Activated CD8-positive, alpha-beta T cell treated with anti-CD3 and anti-CD28 coated beads, Interleukin-2, amount 10 ng/mL, durations not matched to agents 7 days and 5 days (primary cell): ENCODE data around the gene LRRC45. TPM values are rescaled to one million over a fixed set of nuclear protein-coding genes. Genes with fewer than 3 reads are reported as not detected.
"Not testable (repeated sequence)": the region's sequence is repeated elsewhere in the genome, so short reads cannot be mapped to it uniquely, and the experiment has no call there.

ENCODE experiments used
- ATAC-seq: fragments of 150-1000 bp; cut with Tn5 transposase; one replicate; pipeline ENCODE4 v1.10.0; 2021; ENCODE audit warnings: moderate library complexity
- CTCF ChIA-PET: fragments of 350-600 bp; sonication (Branson Sonifier 250); formaldehyde crosslinking; loops from one replicate; lab custom pipeline; 2021; ENCODE audit warnings: antibody characterized with exemption; lab: Charles Lee
- POLR2A ChIA-PET: fragments of 350-600 bp; sonication (Branson Sonifier 250); formaldehyde crosslinking; loops from one replicate; lab custom pipeline; 2021; ENCODE audit warnings: antibody characterized with exemption; lab: Charles Lee
- DNase-seq: peaks from one replicate; pipeline ENCODE4 v3.0.0-alpha.2; 2020
- H3K27ac Mint-ChIP-seq: one replicate; pipeline ENCODE4 v1.8.0; 2021; ENCODE audit warnings: mild to moderate bottlenecking, mixed read lengths
- H3K27me3 Mint-ChIP-seq: one replicate; pipeline ENCODE4 v1.8.0; 2021; ENCODE audit warnings: low read depth, mixed read lengths
- H3K36me3 Mint-ChIP-seq: one replicate; pipeline ENCODE4 v1.8.0; 2021; ENCODE audit warnings: low read depth, mixed read lengths
- H3K4me1 Mint-ChIP-seq: one replicate; pipeline ENCODE4 v1.8.0; 2021; ENCODE audit warnings: low read depth, mixed read lengths
- H3K4me3 Mint-ChIP-seq: one replicate; pipeline ENCODE4 v1.8.0; 2021; ENCODE audit warnings: mild to moderate bottlenecking, mixed read lengths
- H3K9me3 Mint-ChIP-seq: one replicate; pipeline ENCODE4 v1.8.0; 2022; ENCODE audit warnings: mixed read lengths; ENCODE audit not compliant: insufficient read depth
- total RNA-seq, 2 experiments: library from RNA; stranded (reverse); gene quantifications; one replicate each; pipeline ENCODE4 v1.2.3, GENCODE V29; 2021

LRRC45 gene
- 10 to 100 TPM; 58.3 to 58.9 TPM for total RNA-seq

GRCh38 chr17:82022981-82023446 is at the start of gene LRRC45:
TSS of gene LRRC45 (plus strand) at chr17:82023305. CDS start at chr17:82023644, 339 bp downstream.
- peaks cover 19% of the 10 kb centered on the region for H3K36me3 Mint-ChIP-seq
- DNase-seq (peak; percentile 100), ATAC-seq (peak; percentile 96)
- peaks cover 43% of the 10 kb centered on the region for H3K4me1 Mint-ChIP-seq
- H3K4me3 Mint-ChIP-seq, result peak within 1 kb of the TSS; percentile 89
- no peaks in the 10 kb centered on the region for H3K27me3 Mint-ChIP-seq
- peak within 1 kb of the TSS; percentile 83 for H3K27ac Mint-ChIP-seq
- ChIA-PET CTCF (interaction anchor here (0.7 to 6.1 kb wide), 8 partner anchors 8 to 132 kb away, joined by 3 to 138 read pairs (median 10); partner anchors contain the start of genes DCXR, NOTUM and RAC3), POLR2A (interaction anchor here (0.7 to 2.8 kb wide), 2 partner anchors 14 to 63 kb away, joined by 4 to 7 read pairs; partner anchors contain the start of gene DCXR)
- H3K9me3 Mint-ChIP-seq, result no peaks in the 10 kb centered on the region

GRCh38 chr17:81973432-81973831 is 49.7 kb upstream of the LRRC45 start:
- Mint-ChIP-seq H3K36me3 (no peaks in the 10 kb centered on the region), H3K4me3 (no peak overlapping the region), H3K27ac (no peak overlapping the region), H3K4me1 (peaks cover 18% of the 10 kb centered on the region), H3K9me3 (peaks cover 3% of the 10 kb centered on the region), H3K27me3 (peaks cover 6% of the 10 kb centered on the region)
- ChIA-PET POLR2A (no interaction called here), CTCF (no interaction called here)
- ATAC-seq (no peak), DNase-seq (no peak)

GRCh38 chr17:81976332-81977210 is 46.5 kb upstream of the LRRC45 start:
- Mint-ChIP-seq H3K36me3 (peaks cover 12% of the 10 kb centered on the region), H3K27ac (peak overlapping the region; percentile 98), H3K4me3 (peak overlapping the region; percentile 94), H3K4me1 (peaks cover 41% of the 10 kb centered on the region), H3K27me3 (peaks cover 6% of the 10 kb centered on the region), H3K9me3 (peaks cover 3% of the 10 kb centered on the region)
- DNase-seq, result no peak
- ChIA-PET POLR2A (interaction anchor here (0.6 to 1.4 kb wide), 5 partner anchors 9 to 139 kb away, joined by 3 to 7 read pairs (median 3); no protein-coding TSS in a partner anchor), CTCF (interaction anchor here (1.1 to 1.5 kb wide), 2 partner anchors 14 to 17 kb away, joined by 3 to 7 read pairs; no protein-coding TSS in a partner anchor)
- ATAC-seq, result no peak

- ChIA-PET CTCF (interaction anchor here (1.0 to 1.5 kb wide), 3 partner anchors 15 to 53 kb away, joined by 3 to 7 read pairs (median 4); no protein-coding TSS in a partner anchor), POLR2A (interaction anchor here (0.6 to 1.4 kb wide), 5 partner anchors 10 to 140 kb away, joined by 3 to 7 read pairs (median 3); no protein-coding TSS in a partner anchor)
- Mint-ChIP-seq H3K4me1 (peaks cover 43% of the 10 kb centered on the region), H3K9me3 (peaks cover 3% of the 10 kb centered on the region), H3K27ac (peak within 1 kb of the TSS; percentile 98), H3K36me3 (peaks cover 12% of the 10 kb centered on the region), H3K4me3 (peak within 1 kb of the TSS; percentile 94), H3K27me3 (peaks cover 6% of the 10 kb centered on the region)
- ATAC-seq (peak; percentile 81), DNase-seq (peak; percentile 91)
Measured at GRCh38 chr17:81977211-81977808, 45.8 kb upstream of the LRRC45 start, which contains the start of gene ASPSCR1. TSS of gene ASPSCR1 (plus strand) at chr17:81977629. CDS start at chr17:81977647, 18 bp downstream.

- ATAC-seq (no peak), DNase-seq (no peak)
- peak overlapping the region; percentile 46 for H3K27ac Mint-ChIP-seq
- peaks cover 12% of the 10 kb centered on the region for H3K36me3 Mint-ChIP-seq
- ChIA-PET POLR2A (interaction anchor here (1.0 kb wide), 1 partner anchor 12 kb away, joined by 3 read pairs; no protein-coding TSS in a partner anchor), CTCF (interaction anchor here (1.0 kb wide), 1 partner anchor 52 kb away, joined by 4 read pairs; no protein-coding TSS in a partner anchor)
- H3K9me3 Mint-ChIP-seq, result peaks cover 3% of the 10 kb centered on the region
- peaks cover 6% of the 10 kb centered on the region for H3K27me3 Mint-ChIP-seq
- peak overlapping the region; percentile 66 for H3K4me3 Mint-ChIP-seq
- H3K4me1 Mint-ChIP-seq, result peaks cover 47% of the 10 kb centered on the region
Measured at GRCh38 chr17:81978524-81979298, 44.4 kb upstream of the LRRC45 start.

- Mint-ChIP-seq H3K27me3 (peaks cover 3% of the 10 kb centered on the region), H3K4me1 (peaks cover 47% of the 10 kb centered on the region), H3K36me3 (peaks cover 14% of the 10 kb centered on the region), H3K27ac (no peak overlapping the region), H3K9me3 (no peaks in the 10 kb centered on the region), H3K4me3 (no peak overlapping the region)
- ChIA-PET POLR2A (no interaction called here), CTCF (interaction anchor here (0.9 to 1.2 kb wide), 3 partner anchors 21 to 49 kb away, joined by 3 to 7 read pairs (median 4); no protein-coding TSS in a partner anchor)
- ATAC-seq (no peak), DNase-seq (no peak)
Measured at GRCh38 chr17:81980122-81980521, 43.0 kb upstream of the LRRC45 start.

- peaks cover 20% of the 10 kb centered on the region for H3K36me3 Mint-ChIP-seq
- DNase-seq, result no peak
- peaks cover 47% of the 10 kb centered on the region for H3K4me1 Mint-ChIP-seq
- H3K9me3 Mint-ChIP-seq, result no peaks in the 10 kb centered on the region
- H3K4me3 Mint-ChIP-seq, result no peak overlapping the region
- CTCF ChIA-PET, result interaction anchor here (1.0 to 1.2 kb wide), 2 partner anchors 39 to 48 kb away, joined by 3 read pairs; no protein-coding TSS in a partner anchor
- POLR2A ChIA-PET, result no interaction called here
- H3K27ac Mint-ChIP-seq, result no peak overlapping the region
- ATAC-seq, result no peak
- peaks cover 3% of the 10 kb centered on the region for H3K27me3 Mint-ChIP-seq
Measured at GRCh38 chr17:81980707-81981343, 42.3 kb upstream of the LRRC45 start.

GRCh38 chr17:81981511-81981910 is 41.6 kb upstream of the LRRC45 start:
- Mint-ChIP-seq H3K36me3 (peaks cover 22% of the 10 kb centered on the region), H3K4me1 (peaks cover 41% of the 10 kb centered on the region)
- ATAC-seq, H3K9me3 Mint-ChIP-seq, POLR2A ChIA-PET, H3K27ac Mint-ChIP-seq, H3K4me3 Mint-ChIP-seq, H3K27me3 Mint-ChIP-seq, DNase-seq: not testable (repeated sequence)
- CTCF ChIA-PET, result interaction anchor here (1.2 kb wide), 1 partner anchor 38 kb away, joined by 3 read pairs; no protein-coding TSS in a partner anchor

- H3K27ac Mint-ChIP-seq, result no peak overlapping the region
- CTCF ChIA-PET, result interaction anchor here (1.0 to 1.1 kb wide), 2 partner anchors 24 to 37 kb away, joined by 3 to 5 read pairs; no protein-coding TSS in a partner anchor
- no peak overlapping the region for H3K4me3 Mint-ChIP-seq
- H3K36me3 Mint-ChIP-seq, result peaks cover 26% of the 10 kb centered on the region
- H3K27me3 Mint-ChIP-seq, result no peaks in the 10 kb centered on the region
- peaks cover 34% of the 10 kb centered on the region for H3K4me1 Mint-ChIP-seq
- POLR2A ChIA-PET, result interaction anchor here (0.7 kb wide), 1 partner anchor 47 kb away, joined by 3 read pairs; no protein-coding TSS in a partner anchor
- no peak for DNase-seq
- H3K9me3 Mint-ChIP-seq, result no peaks in the 10 kb centered on the region
- no peak for ATAC-seq
Measured at GRCh38 chr17:81983011-81983638, 40.0 kb upstream of the LRRC45 start.
